GM19467 (cell line): ENCODE measurements around the gene ZNF221.
"Not testable (repeated sequence)": the region's sequence is repeated elsewhere in the genome, so short reads cannot be mapped to it uniquely, and the experiment has no call there.

Experiments used
- ATAC-seq: cut with Tn5 transposase; IDR thresholded peaks from one replicate; pipeline ENCODE4 v1.9.1; 2021; ENCODE audit warnings: mild to moderate bottlenecking, moderate library complexity; ENCODE audit not compliant: unreplicated experiment

ZNF221 gene

GRCh38 chr19:43950834-43951645, at the start of gene ZNF221:
Gene ZNF221 (plus strand): TSS chr19:43951228. CDS start chr19:43962727, 11,499 bp downstream.
- ATAC-seq: peak; percentile 90

- ATAC-seq: peak; percentile 81
Measured at GRCh38 chr19:43901395-43902390, 49.3 kb upstream of the ZNF221 start.

GRCh38 chr19:43902399-43902798, 48.6 kb upstream of the ZNF221 start:
- no peak for ATAC-seq

- ATAC-seq: no peak
Measured at GRCh38 chr19:43905897-43906296, 45.1 kb upstream of the ZNF221 start.

- no peak for ATAC-seq
Measured at GRCh38 chr19:43906774-43907173, 44.3 kb upstream of the ZNF221 start.

- no peak for ATAC-seq
Measured at GRCh38 chr19:43908659-43909058, 42.4 kb upstream of the ZNF221 start.

GRCh38 chr19:43910884-43911283, 40.1 kb upstream of the ZNF221 start:
- ATAC-seq: no peak

GRCh38 chr19:43913383-43913782, 37.6 kb upstream of the ZNF221 start:
- no peak for ATAC-seq

GRCh38 chr19:43914051-43914450, 37.0 kb upstream of the ZNF221 start:
- no peak for ATAC-seq

- ATAC-seq: no peak
Measured at GRCh38 chr19:43923875-43924274, 27.2 kb upstream of the ZNF221 start.

GRCh38 chr19:43928820-43929219, 22.2 kb upstream of the ZNF221 start:
- ATAC-seq: no peak

GRCh38 chr19:43934055-43934984, 16.7 kb upstream of the ZNF221 start:
- no peak for ATAC-seq

- ATAC-seq: peak; percentile 88
Measured at GRCh38 chr19:43934985-43935708, 15.9 kb upstream of the ZNF221 start, which contains the start of gene ZNF45. Gene ZNF45 (minus strand): TSS chr19:43935282. CDS start chr19:43922185, 13,097 bp downstream.

- no peak for ATAC-seq
Measured at GRCh38 chr19:43936188-43936587, 14.8 kb upstream of the ZNF221 start.

- ATAC-seq: no peak
Measured at GRCh38 chr19:43939557-43940260, 11.3 kb upstream of the ZNF221 start.

- no peak for ATAC-seq
Measured at GRCh38 chr19:43940719-43941118, 10.3 kb upstream of the ZNF221 start.

- ATAC-seq: no peak
Measured at GRCh38 chr19:43941209-43941608, 9.8 kb upstream of the ZNF221 start.

GRCh38 chr19:43947412-43947811, 3.6 kb upstream of the ZNF221 start:
- ATAC-seq: not testable (repeated sequence)

GRCh38 chr19:43949803-43950202, 1.2 kb upstream of the ZNF221 start:
- ATAC-seq: not testable (repeated sequence)
